ENCODE results near the gene NINJ1. TPM values are rescaled to one million over a fixed set of nuclear protein-coding genes. Genes with fewer than 3 reads are reported as not detected.

The NINJ1 gene
- total and polyA plus RNA-seq, 7 donors = 28.9 to 116 (median 57.8) TPM

DNA sequence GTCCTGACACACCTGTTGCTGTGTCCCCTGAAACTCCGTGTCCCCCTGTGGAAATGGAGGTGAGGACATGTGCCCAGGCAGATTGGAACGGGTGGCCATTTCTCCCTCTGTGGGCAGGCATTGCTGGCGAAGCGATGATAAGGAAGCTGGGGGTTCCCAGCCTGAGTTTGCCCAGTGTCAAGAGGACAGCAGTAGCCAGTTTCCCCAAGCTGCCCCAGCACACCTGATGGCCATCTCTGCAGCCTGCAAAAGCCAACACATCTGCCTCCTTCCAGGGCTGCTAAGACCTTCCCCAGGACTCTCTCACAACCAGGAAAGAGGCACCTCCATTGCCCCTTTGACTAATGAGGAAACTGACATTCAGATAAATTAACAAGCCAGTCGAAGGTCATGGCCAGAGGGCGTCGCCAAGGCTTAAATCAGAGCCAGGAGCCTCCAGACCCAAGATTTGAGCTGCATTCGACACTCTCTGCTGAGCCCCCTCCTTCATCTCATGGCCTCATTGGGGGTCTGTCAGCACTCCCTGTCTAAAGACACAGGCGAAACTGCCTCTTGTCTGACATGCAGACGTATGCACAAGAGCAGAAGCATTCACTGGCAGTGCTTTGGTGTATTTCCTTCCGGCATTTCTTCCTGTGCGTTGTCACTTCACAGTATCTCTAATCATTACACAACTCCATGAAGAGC lies 39.5 kb upstream of the NINJ1 start:
- Histone ChIP-seq H3K9me3 (no peaks in the 10 kb centered on the region), H3K4me3 (no peak overlapping the region), H3K4me1 (no peaks in the 10 kb centered on the region), H3K27ac (no peak overlapping the region), H3K36me3 (no peaks in the 10 kb centered on the region), H3K27me3 (no peaks in the 10 kb centered on the region)
- TF ChIP-seq POLR2AphosphoS5 (IDR thresholded peaks at IDR 0.05) = no peak
- intact Hi-C loops (cut with DNase I) = no loop called here
- DNase-seq = no peak
- WGBS, 2 donors = 65 to 77% methylated on average over 12 of the region's 12 CpGs

DNA sequence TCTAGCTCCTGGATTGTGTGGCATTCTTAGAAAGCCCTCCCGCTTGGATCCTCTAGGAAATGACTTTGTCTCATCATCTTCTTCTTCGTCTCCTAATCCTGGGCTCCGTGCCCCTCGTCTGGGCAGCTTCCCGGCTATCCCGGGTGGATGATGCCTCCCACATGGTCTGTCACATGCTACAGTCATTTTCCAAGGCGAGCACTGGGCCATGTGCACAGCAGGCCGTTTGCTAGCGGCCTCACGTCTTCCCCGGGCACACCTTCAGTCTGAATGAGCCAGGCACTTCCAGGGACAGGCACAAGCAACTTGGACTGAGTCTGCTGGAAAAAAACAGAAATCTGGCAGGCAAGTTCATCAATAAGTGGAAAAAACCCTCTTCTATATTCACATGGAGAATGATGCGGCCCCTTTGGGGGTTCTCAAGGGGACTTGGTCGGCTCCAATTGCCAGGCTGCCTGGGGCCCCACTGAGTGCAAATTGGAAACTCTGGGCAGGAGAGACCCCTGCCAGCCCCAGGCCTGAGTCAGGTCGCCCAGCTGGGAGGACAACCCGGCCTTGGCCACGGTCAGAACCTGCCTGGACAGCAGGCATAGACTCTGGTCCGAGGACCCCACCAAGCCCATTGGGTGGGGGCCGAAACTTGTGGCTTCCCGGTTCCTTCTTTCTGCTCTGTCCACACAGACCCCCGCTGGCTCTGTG lies 38.8 kb upstream of the NINJ1 start:
- 86 to 91% methylated on average over 20 of the region's 20 CpGs for WGBS, 2 donors
- Histone ChIP-seq H3K4me1 (no peaks in the 10 kb centered on the region), H3K36me3 (no peaks in the 10 kb centered on the region), H3K9me3 (no peaks in the 10 kb centered on the region), H3K4me3 (no peak overlapping the region), H3K27ac (no peak overlapping the region), H3K27me3 (no peaks in the 10 kb centered on the region)
- no peak for TF ChIP-seq EP300 (IDR thresholded peaks at IDR 0.05)
- TF ChIP-seq POLR2AphosphoS5 (IDR thresholded peaks at IDR 0.05) = no peak
- intact Hi-C loops (cut with DNase I) = no loop called here
- DNase-seq = no peak

DNA sequence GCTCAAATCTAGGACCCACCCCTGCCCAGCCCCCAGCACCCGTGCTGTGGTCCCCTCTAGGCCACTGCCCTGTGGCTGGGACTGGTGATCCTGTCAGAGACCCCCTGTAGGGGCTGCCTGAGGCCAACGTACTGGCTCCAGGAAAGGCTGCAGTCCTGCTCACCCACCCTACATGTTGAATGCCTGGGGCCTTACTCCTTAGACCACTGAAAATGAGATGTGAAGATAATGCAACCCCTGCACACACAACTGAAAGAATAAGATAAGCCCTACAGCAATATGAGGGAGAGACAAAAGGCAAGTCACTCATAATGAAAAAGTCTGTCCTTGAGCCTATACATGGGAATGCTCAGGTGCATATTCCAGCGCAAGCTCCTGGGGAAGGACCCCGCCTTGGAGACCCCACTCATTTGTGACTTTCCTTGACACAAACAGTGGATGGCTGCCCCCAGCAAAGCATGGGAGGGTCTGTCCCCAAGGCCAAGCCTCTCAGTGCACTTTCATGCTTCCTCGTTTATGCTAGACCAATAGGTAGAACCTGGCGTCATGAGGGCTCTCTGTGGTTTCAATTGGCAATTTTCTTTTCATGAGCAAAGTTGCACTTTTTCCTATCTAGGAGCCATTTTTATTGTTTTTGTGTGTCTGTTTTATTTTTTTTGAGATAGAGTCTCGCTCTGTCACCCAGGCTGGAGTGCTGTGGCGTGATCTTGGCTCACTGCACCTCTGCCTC lies 37.4 kb upstream of the NINJ1 start:
- Histone ChIP-seq H3K27ac (no peak overlapping the region), H3K36me3 (no peaks in the 10 kb centered on the region), H3K9me3 (no peaks in the 10 kb centered on the region), H3K4me1 (no peaks in the 10 kb centered on the region), H3K4me3 (no peak overlapping the region), H3K27me3 (no peaks in the 10 kb centered on the region)
- TF ChIP-seq EP300 (IDR thresholded peaks at IDR 0.05) = no peak
- TF ChIP-seq, protein P1, sequence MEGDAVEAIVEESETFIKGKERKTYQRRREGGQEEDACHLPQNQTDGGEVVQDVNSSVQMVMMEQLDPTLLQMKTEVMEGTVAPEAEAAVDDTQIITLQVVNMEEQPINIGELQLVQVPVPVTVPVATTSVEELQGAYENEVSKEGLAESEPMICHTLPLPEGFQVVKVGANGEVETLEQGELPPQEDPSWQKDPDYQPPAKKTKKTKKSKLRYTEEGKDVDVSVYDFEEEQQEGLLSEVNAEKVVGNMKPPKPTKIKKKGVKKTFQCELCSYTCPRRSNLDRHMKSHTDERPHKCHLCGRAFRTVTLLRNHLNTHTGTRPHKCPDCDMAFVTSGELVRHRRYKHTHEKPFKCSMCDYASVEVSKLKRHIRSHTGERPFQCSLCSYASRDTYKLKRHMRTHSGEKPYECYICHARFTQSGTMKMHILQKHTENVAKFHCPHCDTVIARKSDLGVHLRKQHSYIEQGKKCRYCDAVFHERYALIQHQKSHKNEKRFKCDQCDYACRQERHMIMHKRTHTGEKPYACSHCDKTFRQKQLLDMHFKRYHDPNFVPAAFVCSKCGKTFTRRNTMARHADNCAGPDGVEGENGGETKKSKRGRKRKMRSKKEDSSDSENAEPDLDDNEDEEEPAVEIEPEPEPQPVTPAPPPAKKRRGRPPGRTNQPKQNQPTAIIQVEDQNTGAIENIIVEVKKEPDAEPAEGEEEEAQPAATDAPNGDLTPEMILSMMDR (IDR thresholded peaks at IDR 0.05) = no peak
- no peak for TF ChIP-seq POLR2A (IDR thresholded peaks at IDR 0.05)
- TF ChIP-seq POLR2AphosphoS5 (IDR thresholded peaks at IDR 0.05) = no peak
- intact Hi-C loops (cut with DNase I) = no loop called here
- DNase-seq = no peak
- 90% methylated on average over 8 of the region's 8 CpGs for WGBS, 2 donors

DNA sequence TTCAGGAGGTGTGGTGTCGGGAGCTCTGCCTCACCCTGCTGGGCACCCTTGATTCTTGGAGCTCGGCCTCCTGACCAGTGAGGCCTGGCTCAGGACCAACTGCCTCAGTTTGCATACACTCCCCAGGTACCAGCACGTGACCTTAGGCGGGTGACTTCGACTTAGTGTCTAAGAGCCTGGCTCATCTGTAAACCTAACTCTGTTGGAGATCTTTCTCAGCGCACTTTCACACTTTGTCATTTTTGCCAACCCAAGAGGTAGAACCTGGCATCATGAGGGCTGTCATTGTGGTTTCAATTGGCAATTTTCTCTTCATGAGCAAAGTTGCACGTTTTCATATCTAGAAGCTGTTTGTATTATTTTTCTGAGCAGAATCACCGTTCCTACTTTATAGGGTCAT lies 36.5 kb upstream of the NINJ1 start:
- no peaks in the 10 kb centered on the region for H3K36me3 ChIP-seq
- TF ChIP-seq POLR2AphosphoS5 (IDR thresholded peaks at IDR 0.05) (no peak), POLR2A (IDR thresholded peaks at IDR 0.05) (no peak), EP300 (IDR thresholded peaks at IDR 0.05) (no peak)
- TF ChIP-seq, protein P1 (IDR thresholded peaks at IDR 0.05) = no peak
- no peak overlapping the region for H3K4me3 ChIP-seq
- no peaks in the 10 kb centered on the region for H3K9me3 ChIP-seq
- no peak for DNase-seq
- no peak overlapping the region for H3K27ac ChIP-seq
- intact Hi-C loops (cut with DNase I) = no loop called here
- no peaks in the 10 kb centered on the region for H3K27me3 ChIP-seq
- 90 to 91% methylated on average over 8 of the region's 8 CpGs for WGBS, 2 donors
- no peaks in the 10 kb centered on the region for H3K4me1 ChIP-seq

DNA sequence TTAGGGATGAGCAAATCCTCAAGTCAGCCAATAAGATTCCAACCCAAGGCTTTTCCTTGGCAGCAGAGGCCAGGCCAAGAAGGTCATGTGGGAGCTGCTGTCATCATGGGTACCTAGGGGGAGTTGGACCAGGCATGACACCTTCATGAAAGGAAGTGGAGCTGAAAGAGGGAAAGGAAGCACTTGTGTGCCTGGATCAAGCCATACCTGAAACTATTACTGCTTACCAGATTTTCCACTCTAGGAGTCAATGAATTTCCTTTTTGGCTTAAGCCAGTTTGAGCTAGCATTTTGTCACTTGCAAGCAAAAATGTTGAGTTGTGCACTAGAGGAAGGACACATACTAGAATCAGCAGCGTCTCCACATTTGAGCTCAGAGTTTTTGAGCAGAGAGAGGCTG lies 35.4 kb upstream of the NINJ1 start:
- no peak for DNase-seq
- intact Hi-C loops (cut with DNase I) = no loop called here
- Histone ChIP-seq H3K4me1 (no peaks in the 10 kb centered on the region), H3K36me3 (no peaks in the 10 kb centered on the region), H3K4me3 (no peak overlapping the region), H3K27ac (no peak overlapping the region), H3K9me3 (no peaks in the 10 kb centered on the region), H3K27me3 (no peaks in the 10 kb centered on the region)
- WGBS, 2 donors = 97 to 98% methylated on average over 1 of the region's 1 CpG
- TF ChIP-seq POLR2AphosphoS5 (IDR thresholded peaks at IDR 0.05) (no peak), EP300 (IDR thresholded peaks at IDR 0.05) (no peak), POLR2A (IDR thresholded peaks at IDR 0.05) (no peak)
- TF ChIP-seq, protein P1 (IDR thresholded peaks at IDR 0.05) = no peak
